ENCODE measurements around the gene CHAD. TPM values are rescaled to one million over a fixed set of nuclear protein-coding genes. Genes with fewer than 3 reads are reported as not detected.
"Not testable (repeated sequence)": the region's sequence is repeated elsewhere in the genome, so short reads cannot be mapped to it uniquely, and the experiment has no call there.

Gene CHAD
- polyA plus RNA-seq, 1 experiment = not detected

DNA sequence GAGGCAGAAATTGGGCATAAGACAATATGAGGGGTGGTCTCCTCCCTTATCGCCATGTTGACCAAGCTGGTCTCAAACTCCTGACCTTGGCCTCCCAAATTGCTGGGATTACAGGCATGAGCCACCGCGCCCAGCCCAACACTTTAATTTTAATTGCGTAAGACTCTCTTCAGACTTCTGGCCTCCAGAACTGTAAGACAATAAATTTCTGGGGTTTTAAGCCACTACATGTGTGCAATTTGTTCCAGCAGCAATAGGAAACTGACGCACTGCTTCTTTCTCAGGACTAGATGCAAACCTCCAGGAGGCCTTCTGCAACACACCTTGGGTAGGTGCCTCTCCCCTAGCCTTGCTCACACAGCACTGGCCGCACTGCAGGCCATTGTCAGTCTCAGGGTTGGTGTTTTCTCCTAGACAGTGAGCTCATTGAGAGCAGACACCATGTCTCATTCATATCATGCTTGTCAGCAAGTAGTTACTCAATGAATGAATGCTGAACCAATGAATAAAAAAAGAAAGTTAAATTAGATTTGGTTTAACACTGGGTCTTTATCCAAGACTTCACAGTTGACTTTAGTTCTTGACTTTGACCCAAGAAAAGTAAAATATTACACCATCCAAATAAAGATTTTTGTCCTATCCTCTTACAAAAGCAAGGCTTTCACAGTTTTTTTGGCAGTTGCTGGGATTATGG lies 48.1 kb downstream of the CHAD start:
- H3K27ac ChIP-seq (ENCODE audit: low read depth, low read length) = no peak overlapping the region
- TF ChIP-seq, protein P1, sequence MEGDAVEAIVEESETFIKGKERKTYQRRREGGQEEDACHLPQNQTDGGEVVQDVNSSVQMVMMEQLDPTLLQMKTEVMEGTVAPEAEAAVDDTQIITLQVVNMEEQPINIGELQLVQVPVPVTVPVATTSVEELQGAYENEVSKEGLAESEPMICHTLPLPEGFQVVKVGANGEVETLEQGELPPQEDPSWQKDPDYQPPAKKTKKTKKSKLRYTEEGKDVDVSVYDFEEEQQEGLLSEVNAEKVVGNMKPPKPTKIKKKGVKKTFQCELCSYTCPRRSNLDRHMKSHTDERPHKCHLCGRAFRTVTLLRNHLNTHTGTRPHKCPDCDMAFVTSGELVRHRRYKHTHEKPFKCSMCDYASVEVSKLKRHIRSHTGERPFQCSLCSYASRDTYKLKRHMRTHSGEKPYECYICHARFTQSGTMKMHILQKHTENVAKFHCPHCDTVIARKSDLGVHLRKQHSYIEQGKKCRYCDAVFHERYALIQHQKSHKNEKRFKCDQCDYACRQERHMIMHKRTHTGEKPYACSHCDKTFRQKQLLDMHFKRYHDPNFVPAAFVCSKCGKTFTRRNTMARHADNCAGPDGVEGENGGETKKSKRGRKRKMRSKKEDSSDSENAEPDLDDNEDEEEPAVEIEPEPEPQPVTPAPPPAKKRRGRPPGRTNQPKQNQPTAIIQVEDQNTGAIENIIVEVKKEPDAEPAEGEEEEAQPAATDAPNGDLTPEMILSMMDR (IDR thresholded peaks at IDR 0.05; ENCODE audit: low read depth, low read length) = no peak
- no peak for DNase-seq (ENCODE audit: low read depth, low spot score)
- POLR2A ChIA-PET = no interaction called here
- CTCF ChIA-PET = interaction anchor here (0.6 to 3.1 kb wide), 2 partner anchors 23 to 58 kb away, joined by 3 to 25 read pairs; partner anchors contain the start of gene LRRC59
- H3K4me3 ChIP-seq (ENCODE audit: low read depth, low read length) = no peak overlapping the region
- H3K9me3 ChIP-seq (ENCODE audit: control insufficient read depth, insufficient read depth, low read length) = no peaks in the 10 kb centered on the region; the same call in 1 of the 2 replicates
- no peaks in the 10 kb centered on the region for H3K27me3 ChIP-seq (ENCODE audit: control insufficient read depth, insufficient read depth, low read length)

DNA sequence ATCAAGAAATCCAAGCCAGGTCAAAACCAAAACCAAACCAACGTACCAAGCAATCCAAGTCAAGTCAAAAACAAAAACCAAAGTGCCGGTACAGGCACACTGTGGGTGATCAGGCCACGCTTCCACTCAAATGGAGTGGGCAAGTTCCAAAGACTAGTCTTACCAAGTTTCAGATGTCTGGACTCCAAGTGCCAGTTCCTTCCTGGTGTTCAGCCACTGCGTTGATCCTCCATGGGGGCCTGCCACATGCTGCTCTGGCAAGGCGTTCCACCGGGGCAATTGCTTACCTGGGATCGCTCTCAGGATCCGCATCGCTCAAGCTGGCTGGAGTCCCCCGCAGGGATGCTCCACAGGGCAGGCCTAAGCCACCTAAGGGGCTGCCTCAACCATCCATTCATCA lies 49.1 kb downstream of the CHAD start:
- POLR2A ChIA-PET = not testable (repeated sequence)

DNA sequence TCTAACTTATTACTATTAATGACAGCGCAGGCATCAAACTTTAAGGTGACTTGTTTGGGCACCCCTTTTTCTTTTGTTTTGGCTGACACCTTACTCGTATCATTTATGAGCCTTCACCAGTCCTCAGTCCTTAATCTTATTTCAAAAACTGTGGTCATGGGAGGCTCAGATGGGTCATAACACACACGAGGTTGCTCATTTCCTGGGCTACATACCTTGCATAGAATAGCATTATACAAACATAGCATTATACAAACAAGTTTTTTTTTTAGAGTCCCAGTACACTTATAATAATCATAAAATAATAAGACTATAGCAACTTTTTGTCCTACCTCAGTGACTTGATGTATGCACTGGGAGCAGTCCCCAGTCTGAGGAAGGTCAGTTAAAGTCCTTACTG lies 53.9 kb downstream of the CHAD start:
- Histone ChIP-seq H3K27ac (ENCODE audit: low read depth, low read length) (no peak overlapping the region), H3K9me3 (ENCODE audit: control insufficient read depth, insufficient read depth, low read length) (no peaks in the 10 kb centered on the region), H3K27me3 (ENCODE audit: control insufficient read depth, insufficient read depth, low read length) (no peaks in the 10 kb centered on the region), H3K4me3 (ENCODE audit: low read depth, low read length) (no peak overlapping the region)
- DNase-seq (ENCODE audit: low read depth, low spot score) = no peak
- POLR2A ChIA-PET = no interaction called here
- TF ChIP-seq, protein P1 (IDR thresholded peaks at IDR 0.05; ENCODE audit: low read depth, low read length) = no peak
- CTCF ChIA-PET = interaction anchor here (0.7 kb wide), 1 partner anchor 12 kb away, joined by 3 read pairs; no protein-coding TSS in a partner anchor

More for the DNA sequence above, 49.1 kb downstream of the CHAD start:
- H3K27ac ChIP-seq (ENCODE audit: low read depth, low read length); H3K27me3 ChIP-seq (ENCODE audit: control insufficient read depth, insufficient read depth, low read length); H3K9me3 ChIP-seq (ENCODE audit: control insufficient read depth, insufficient read depth, low read length); DNase-seq (ENCODE audit: low read depth, low spot score); H3K4me3 ChIP-seq (ENCODE audit: low read depth, low read length); CTCF ChIA-PET: not testable (repeated sequence)

Other genes starting within 250 kb of the CHAD start
- 0.47 and 0.96 TPM in 2 replicates for gene TMEM92, start 194.4 kb downstream of the CHAD start, polyA plus RNA-seq (2011; rRNA removed)
- 13.5 and 19.0 TPM in 2 replicates for gene XYLT2, start 122.8 kb downstream of the CHAD start, polyA plus RNA-seq (2011; rRNA removed)
- gene MRPL27, start 95.7 kb downstream of the CHAD start, polyA plus RNA-seq (2011; rRNA removed) = 106 and 116 TPM in 2 replicates
- 2.2 and 2.5 TPM in 2 replicates for gene EME1, start 95.7 kb downstream of the CHAD start, polyA plus RNA-seq (2011; rRNA removed)
- 143 and 145 TPM in 2 replicates for gene LRRC59, start 71.4 kb downstream of the CHAD start, polyA plus RNA-seq (2011; rRNA removed)
- gene ACSF2, start 42.7 kb downstream of the CHAD start, polyA plus RNA-seq (2011; rRNA removed) = 42.5 and 52.1 TPM in 2 replicates
- gene RSAD1, start 10.0 kb upstream of the CHAD start, polyA plus RNA-seq (2011; rRNA removed) = 15.5 and 17.5 TPM in 2 replicates
- gene MYCBPAP, start 39.6 kb upstream of the CHAD start, polyA plus RNA-seq (2011; rRNA removed) = 0.11 and 0.17 TPM in 2 replicates
- not detected in 2 replicates for gene EPN3, start 63.9 kb upstream of the CHAD start, polyA plus RNA-seq (2011; rRNA removed)
- 17.1 and 25.1 TPM in 2 replicates for gene SPATA20, start 78.3 kb upstream of the CHAD start, polyA plus RNA-seq (2011; rRNA removed)
- 0.05 TPM in 1 of 2 replicates, not detected in the other for gene CACNA1G, start 91.8 kb upstream of the CHAD start, polyA plus RNA-seq (2011; rRNA removed)
- 21.5 and 21.7 TPM in 2 replicates for gene ABCC3, start 166.0 kb upstream of the CHAD start, polyA plus RNA-seq (2011; rRNA removed)
- 32.8 and 39.8 TPM in 2 replicates for gene ANKRD40, start 239.0 kb upstream of the CHAD start, polyA plus RNA-seq (2011; rRNA removed)

All from AG04450 (cell line).